WERI-Rb-1 (cell line): ENCODE data around the gene FARS2.

Experiments used
- DNase-seq: peaks from one replicate; pipeline ENCODE4 v3.0.0-alpha.2; 2020
- H3K27ac ChIP-seq: fragments of 250-450 bp; sonication (Bioruptor Pico); 2 replicates; pipeline ENCODE4 v1.5.1; 2020; ENCODE audit warnings: mild to moderate bottlenecking, moderate library complexity
- H3K27me3 ChIP-seq: fragments of 250-450 bp; sonication (Bioruptor Pico); 2 replicates; pipeline ENCODE4 v1.5.1; 2021; ENCODE audit warnings: mild to moderate bottlenecking, low read depth, moderate library complexity; ENCODE audit not compliant: insufficient read depth, severe bottlenecking
- H3K36me3 ChIP-seq: fragments of 250-450 bp; sonication (Bioruptor Pico); 2 replicates; pipeline ENCODE4 v1.5.1; 2020; ENCODE audit warnings: mild to moderate bottlenecking, moderate library complexity
- H3K4me3 ChIP-seq: 2 replicates; pipeline ENCODE4 v1.5.1; 2011; ENCODE audit warnings: low read depth, mild to moderate bottlenecking, control low read depth, low read length
- H3K9me3 ChIP-seq: fragments of 250-450 bp; sonication (Bioruptor Pico); 2 replicates; pipeline ENCODE4 v1.5.1; 2021; ENCODE audit warnings: mild to moderate bottlenecking, moderate library complexity; ENCODE audit not compliant: severe bottlenecking
- TF ChIP-seq, protein P1 (sequence below): IDR thresholded peaks from 2 replicates; pipeline ENCODE4 v1.5.1; 2011; ENCODE audit warnings: low read depth, mild to moderate bottlenecking, control low read depth, inconsistent platforms, low read length

Gene FARS2

GRCh38 chr6:5506149-5506548, 244.8 kb downstream of the FARS2 start:
- no peaks in the 10 kb centered on the region for H3K36me3 ChIP-seq
- H3K9me3 ChIP-seq, result peaks cover 8% of the 10 kb centered on the region
- TF ChIP-seq, protein P1, sequence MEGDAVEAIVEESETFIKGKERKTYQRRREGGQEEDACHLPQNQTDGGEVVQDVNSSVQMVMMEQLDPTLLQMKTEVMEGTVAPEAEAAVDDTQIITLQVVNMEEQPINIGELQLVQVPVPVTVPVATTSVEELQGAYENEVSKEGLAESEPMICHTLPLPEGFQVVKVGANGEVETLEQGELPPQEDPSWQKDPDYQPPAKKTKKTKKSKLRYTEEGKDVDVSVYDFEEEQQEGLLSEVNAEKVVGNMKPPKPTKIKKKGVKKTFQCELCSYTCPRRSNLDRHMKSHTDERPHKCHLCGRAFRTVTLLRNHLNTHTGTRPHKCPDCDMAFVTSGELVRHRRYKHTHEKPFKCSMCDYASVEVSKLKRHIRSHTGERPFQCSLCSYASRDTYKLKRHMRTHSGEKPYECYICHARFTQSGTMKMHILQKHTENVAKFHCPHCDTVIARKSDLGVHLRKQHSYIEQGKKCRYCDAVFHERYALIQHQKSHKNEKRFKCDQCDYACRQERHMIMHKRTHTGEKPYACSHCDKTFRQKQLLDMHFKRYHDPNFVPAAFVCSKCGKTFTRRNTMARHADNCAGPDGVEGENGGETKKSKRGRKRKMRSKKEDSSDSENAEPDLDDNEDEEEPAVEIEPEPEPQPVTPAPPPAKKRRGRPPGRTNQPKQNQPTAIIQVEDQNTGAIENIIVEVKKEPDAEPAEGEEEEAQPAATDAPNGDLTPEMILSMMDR, result no peak
- H3K4me3 ChIP-seq, result no peak overlapping the region
- H3K27me3 ChIP-seq, result no peaks in the 10 kb centered on the region
- H3K27ac ChIP-seq, result no peak overlapping the region
- no peak for DNase-seq

GRCh38 chr6:5506597-5506996, 245.3 kb downstream of the FARS2 start:
- Histone ChIP-seq H3K27me3 (no peaks in the 10 kb centered on the region), H3K36me3 (no peaks in the 10 kb centered on the region), H3K27ac (no peak overlapping the region), H3K4me3 (no peak overlapping the region), H3K9me3 (peaks cover 8% of the 10 kb centered on the region)
- TF ChIP-seq, protein P1, result no peak
- no peak for DNase-seq

- Histone ChIP-seq H3K4me3 (no peak overlapping the region), H3K36me3 (no peaks in the 10 kb centered on the region), H3K27me3 (no peaks in the 10 kb centered on the region), H3K9me3 (peaks cover 8% of the 10 kb centered on the region), H3K27ac (no peak overlapping the region)
- TF ChIP-seq, protein P1, result no peak
- no peak for DNase-seq
These were observed 245.9 kb downstream of the FARS2 start for GRCh38 chr6:5507131-5507681.

DNA sequence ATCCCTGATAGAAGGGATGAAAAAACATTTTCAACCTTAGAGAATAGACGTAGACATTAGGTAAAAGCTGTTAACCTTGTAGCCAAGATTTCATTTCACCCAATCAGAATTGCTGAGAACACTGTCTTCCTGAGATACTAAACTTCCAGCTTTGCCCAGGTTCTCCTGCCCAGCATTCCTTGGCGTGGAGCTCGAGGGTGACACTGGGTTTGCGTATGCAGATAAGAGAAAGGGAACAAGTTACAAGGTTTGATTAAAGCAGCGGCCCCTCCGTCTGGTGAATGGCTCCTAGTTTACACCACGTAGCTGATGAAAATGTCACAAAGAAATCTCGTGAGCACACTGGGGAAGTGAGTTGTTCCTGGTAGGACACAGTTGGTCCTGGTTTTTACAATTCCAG, 247.8 kb downstream of the FARS2 start:
- TF ChIP-seq, protein P1, result no peak
- no peak for DNase-seq
- Histone ChIP-seq H3K4me3 (no peak overlapping the region), H3K27me3 (no peaks in the 10 kb centered on the region), H3K9me3 (peaks cover 8% of the 10 kb centered on the region), H3K36me3 (no peaks in the 10 kb centered on the region), H3K27ac (no peak overlapping the region)

DNA sequence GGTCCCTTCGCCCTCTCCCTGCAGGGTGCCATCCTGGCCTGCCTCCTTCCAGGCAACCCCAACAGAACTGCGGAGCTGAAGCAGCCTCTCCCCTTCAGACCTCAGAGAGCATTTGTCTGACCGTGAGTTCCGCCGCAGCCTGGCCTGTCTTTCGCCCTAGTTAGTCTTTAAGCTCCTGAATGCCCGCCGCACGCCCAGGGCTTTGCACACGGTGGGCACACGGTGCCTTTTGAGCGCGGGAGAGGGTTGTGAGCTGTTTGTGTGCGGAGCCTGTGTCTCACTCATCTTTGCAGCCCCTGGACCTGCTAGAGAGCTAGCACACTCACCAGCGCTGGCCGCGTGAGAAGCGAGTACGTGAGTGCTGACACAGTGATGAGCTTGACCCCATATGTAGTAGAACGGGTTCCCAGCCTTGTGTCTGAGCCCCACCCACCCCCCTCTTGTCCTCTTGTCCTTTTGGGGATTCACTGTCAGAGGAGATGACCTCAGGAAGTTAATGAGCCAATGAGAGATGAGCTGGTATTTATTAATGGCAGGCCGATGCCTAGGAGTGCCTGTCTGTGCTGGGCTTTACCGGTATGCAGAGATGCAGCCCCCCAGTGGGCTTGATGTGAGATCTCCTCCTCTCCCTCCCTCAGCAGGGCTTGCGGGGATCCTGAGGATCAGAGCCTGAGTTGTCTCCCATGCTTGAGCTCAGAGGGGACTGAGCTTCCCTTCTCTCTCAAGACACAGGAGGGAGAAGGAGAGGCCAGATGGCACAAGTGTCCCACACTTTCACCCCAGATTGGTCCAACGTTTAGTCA, 249.2 kb downstream of the FARS2 start:
- DNase-seq, result no peak
- TF ChIP-seq, protein P1, result no peak
- H3K9me3 ChIP-seq, result peaks cover under 1% of the 10 kb centered on the region
- H3K27ac ChIP-seq, result no peak overlapping the region
- H3K4me3 ChIP-seq, result no peak overlapping the region
- H3K36me3 ChIP-seq, result no peaks in the 10 kb centered on the region
- no peaks in the 10 kb centered on the region for H3K27me3 ChIP-seq
